Islet of Langerhans (tissue), 1 donor: ENCODE results near the gene PLK5.

Experiments used
- FAIRE-seq: peaks from one replicate; lab custom pipeline; 2011; peaks lifted over from hg19 to GRCh38; lab: Jason Lieb, UNC

PLK5 gene

GRCh38 chr19:1577090-1577928, 53.4 kb downstream of the PLK5 start:
- no peak for FAIRE-seq

- FAIRE-seq, result no peak
Observed at GRCh38 chr19:1577929-1578618, 54.2 kb downstream of the PLK5 start.

- FAIRE-seq, result no peak
Observed at GRCh38 chr19:1579222-1579621, 55.3 kb downstream of the PLK5 start.

GRCh38 chr19:1580382-1580781, 56.5 kb downstream of the PLK5 start:
- no peak for FAIRE-seq

GRCh38 chr19:1580957-1581356, 57.1 kb downstream of the PLK5 start:
- FAIRE-seq, result no peak

- no peak for FAIRE-seq
Observed at GRCh38 chr19:1582201-1582600, 58.3 kb downstream of the PLK5 start.

GRCh38 chr19:1584500-1585242, 60.8 kb downstream of the PLK5 start:
- FAIRE-seq, result no peak

GRCh38 chr19:1585243-1585580, 61.3 kb downstream of the PLK5 start:
- FAIRE-seq, result no peak
